ENCODE results near the gene SLC38A11.

The SLC38A11 gene

GRCh38 chr2:164972216-164972615 is 16.9 kb upstream of the SLC38A11 start:
- DNase-seq (ENCODE audit: low read depth in 2 of 2), result no peak

- no peak for DNase-seq (ENCODE audit: low read depth in 2 of 2)
These were observed 14.8 kb upstream of the SLC38A11 start for GRCh38 chr2:164969909-164970690.

- no peak for DNase-seq (ENCODE audit: low read depth in 2 of 2)
These were observed 12.5 kb upstream of the SLC38A11 start for GRCh38 chr2:164967781-164968228.

- no peak for DNase-seq (ENCODE audit: low read depth in 2 of 2)
These were observed 12.0 kb upstream of the SLC38A11 start for GRCh38 chr2:164967361-164967760.

GRCh38 chr2:164964700-164965099 is 9.4 kb upstream of the SLC38A11 start:
- DNase-seq (ENCODE audit: low read depth in 2 of 2), result no peak

- DNase-seq (ENCODE audit: low read depth in 2 of 2), result no peak
These were observed 4.8 kb upstream of the SLC38A11 start for GRCh38 chr2:164960159-164960558.

- no peak for DNase-seq (ENCODE audit: low read depth in 2 of 2)
These were observed 1.1 kb downstream of the SLC38A11 start for GRCh38 chr2:164954186-164954585.

GRCh38 chr2:164953279-164953678 is 2.0 kb downstream of the SLC38A11 start:
- no peak for DNase-seq (ENCODE audit: low read depth in 2 of 2)

GRCh38 chr2:164952057-164952702 is 3.1 kb downstream of the SLC38A11 start:
- DNase-seq (ENCODE audit: low read depth in 2 of 2), result no peak

- no peak for DNase-seq (ENCODE audit: low read depth in 2 of 2)
These were observed 6.8 kb downstream of the SLC38A11 start for GRCh38 chr2:164948540-164948939.

GRCh38 chr2:164947281-164947680 is 8.0 kb downstream of the SLC38A11 start:
- DNase-seq (ENCODE audit: low read depth in 2 of 2), result no peak

GRCh38 chr2:164943289-164943688 is 12.0 kb downstream of the SLC38A11 start:
- no peak for DNase-seq (ENCODE audit: low read depth in 2 of 2)

GRCh38 chr2:164937864-164938401 is 17.4 kb downstream of the SLC38A11 start:
- no peak for DNase-seq (ENCODE audit: low read depth in 2 of 2)

GRCh38 chr2:164935118-164936101 is 19.9 kb downstream of the SLC38A11 start:
- no peak for DNase-seq (ENCODE audit: low read depth in 2 of 2)

GRCh38 chr2:164934401-164935117 is 20.8 kb downstream of the SLC38A11 start:
- DNase-seq (ENCODE audit: low read depth in 2 of 2), result no peak

- DNase-seq (ENCODE audit: low read depth in 2 of 2), result no peak
These were observed 21.6 kb downstream of the SLC38A11 start for GRCh38 chr2:164933671-164934189.

- no peak for DNase-seq (ENCODE audit: low read depth in 2 of 2)
These were observed 22.9 kb downstream of the SLC38A11 start for GRCh38 chr2:164932377-164932776.

GRCh38 chr2:164928101-164928673 is 27.1 kb downstream of the SLC38A11 start:
- no peak for DNase-seq (ENCODE audit: low read depth in 2 of 2)

- no peak for DNase-seq (ENCODE audit: low read depth in 2 of 2)
These were observed 33.2 kb downstream of the SLC38A11 start for GRCh38 chr2:164922134-164922533.

- no peak for DNase-seq (ENCODE audit: low read depth in 2 of 2)
These were observed 34.9 kb downstream of the SLC38A11 start for GRCh38 chr2:164920430-164920829.
